Measurements from ENCODE around the gene RESP18. TPM values are rescaled to one million over a fixed set of nuclear protein-coding genes. Genes with fewer than 3 reads are reported as not detected.

Gene RESP18
- total and polyA plus RNA-seq, 2 donors (not counting 1 experiment from before 2014, with no cell fraction given) = not detected

DNA sequence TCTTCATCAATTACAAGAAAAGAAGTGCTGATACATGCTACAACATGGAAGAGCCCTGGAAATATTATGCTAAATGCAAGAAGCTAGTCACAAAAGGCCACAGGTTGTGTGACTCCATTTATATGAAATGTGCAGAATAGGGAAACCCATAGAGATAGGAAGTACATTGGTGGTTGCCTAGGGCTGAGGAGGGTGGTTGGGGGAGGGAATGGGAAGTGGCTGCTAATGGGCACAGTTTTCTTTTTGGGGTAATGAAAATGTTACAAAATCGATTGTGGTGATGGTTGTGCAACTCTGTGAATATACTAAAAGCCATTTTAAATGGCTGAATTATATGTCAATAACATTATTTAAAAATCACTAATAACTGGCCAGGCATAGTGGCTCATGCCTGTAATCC lies 24.3 kb upstream of the RESP18 start:
- H3K27ac ChIP-seq (ENCODE audit: insufficient read depth, low read length) = no peak overlapping the region
- H4K20me1 ChIP-seq (ENCODE audit: control insufficient read depth, extremely low read depth, insufficient read depth, low read length) = no peaks in the 10 kb centered on the region
- H3K79me2 ChIP-seq (ENCODE audit: control insufficient read depth, insufficient read depth, low read length) = no peaks in the 10 kb centered on the region

GRCh38 chr2:219354582-219354981 lies 22.0 kb upstream of the RESP18 start:
- Histone ChIP-seq H3K9me3 (ENCODE audit: control insufficient read depth, insufficient read depth, low read depth, low read length) (no peaks in the 10 kb centered on the region), H3K36me3 (ENCODE audit: control insufficient read depth, insufficient read depth, low read length) (no peaks in the 10 kb centered on the region), H3K27ac (ENCODE audit: insufficient read depth, low read length) (no peak overlapping the region), H3K79me2 (ENCODE audit: control insufficient read depth, insufficient read depth, low read length) (no peaks in the 10 kb centered on the region), H2AFZ (ENCODE audit: low read length) (no peak overlapping the region), H3K4me1 (ENCODE audit: control insufficient read depth, extremely low read depth, insufficient read depth, low read length) (peaks cover 3% of the 10 kb centered on the region), H3K9ac (ENCODE audit: insufficient read depth, low read length) (no peak overlapping the region), H3K27me3 (ENCODE audit: control insufficient read depth, insufficient read depth, low read length) (peaks cover 30% of the 10 kb centered on the region), H3K4me2 (ENCODE audit: extremely low read depth, insufficient read depth, low read length) (no peak overlapping the region), H4K20me1 (ENCODE audit: control insufficient read depth, extremely low read depth, insufficient read depth, low read length) (no peaks in the 10 kb centered on the region), H3K4me3 (replicated peaks in 1 of 4; ENCODE audit: control extremely low read depth in 1 of 4, insufficient read depth in 1 of 4, low read depth in 3 of 4, low read length in 4 of 4) (no peak overlapping the region)
- TF ChIP-seq CTCF (conservative IDR thresholded peaks at IDR 0.05 in 1 of 2, IDR thresholded peaks at IDR 0.05 in 1 of 2; ENCODE audit: low read depth in 1 of 2, low read length in 2 of 2) (no peak), EZH2 (IDR thresholded peaks at IDR 0.05; ENCODE audit: low read length, missing control alignments) (no peak)
- DNase-seq (ENCODE audit: low read depth in 2 of 2) = no peak

More for the DNA sequence above, 24.3 kb upstream of the RESP18 start:
- Histone ChIP-seq H3K4me2 (ENCODE audit: extremely low read depth, insufficient read depth, low read length) (no peak overlapping the region), H3K4me3 (replicated peaks in 1 of 4; ENCODE audit: control extremely low read depth in 1 of 4, insufficient read depth in 1 of 4, low read depth in 3 of 4, low read length in 4 of 4) (no peak overlapping the region), H3K36me3 (ENCODE audit: control insufficient read depth, insufficient read depth, low read length) (no peaks in the 10 kb centered on the region), H2AFZ (ENCODE audit: low read length) (no peak overlapping the region), H3K4me1 (ENCODE audit: control insufficient read depth, extremely low read depth, insufficient read depth, low read length) (no peaks in the 10 kb centered on the region), H3K9me3 (ENCODE audit: control insufficient read depth, insufficient read depth, low read depth, low read length) (no peaks in the 10 kb centered on the region), H3K27me3 (ENCODE audit: control insufficient read depth, insufficient read depth, low read length) (peaks cover 39% of the 10 kb centered on the region), H3K9ac (ENCODE audit: insufficient read depth, low read length) (no peak overlapping the region)
- TF ChIP-seq EZH2 (IDR thresholded peaks at IDR 0.05; ENCODE audit: low read length, missing control alignments) (no peak), CTCF (conservative IDR thresholded peaks at IDR 0.05 in 1 of 2, IDR thresholded peaks at IDR 0.05 in 1 of 2; ENCODE audit: low read depth in 1 of 2, low read length in 2 of 2) (no peak)
- DNase-seq (ENCODE audit: low read depth in 2 of 2) = no peak

GRCh38 chr2:219353129-219353528 lies 20.6 kb upstream of the RESP18 start:
- Histone ChIP-seq H3K9ac (ENCODE audit: insufficient read depth, low read length) (no peak overlapping the region), H3K4me1 (ENCODE audit: control insufficient read depth, extremely low read depth, insufficient read depth, low read length) (peaks cover 3% of the 10 kb centered on the region), H4K20me1 (ENCODE audit: control insufficient read depth, extremely low read depth, insufficient read depth, low read length) (no peaks in the 10 kb centered on the region), H3K4me2 (ENCODE audit: extremely low read depth, insufficient read depth, low read length) (no peak overlapping the region), H3K79me2 (ENCODE audit: control insufficient read depth, insufficient read depth, low read length) (no peaks in the 10 kb centered on the region), H2AFZ (ENCODE audit: low read length) (no peak overlapping the region), H3K36me3 (ENCODE audit: control insufficient read depth, insufficient read depth, low read length) (no peaks in the 10 kb centered on the region), H3K4me3 (replicated peaks in 1 of 4; ENCODE audit: control extremely low read depth in 1 of 4, insufficient read depth in 1 of 4, low read depth in 3 of 4, low read length in 4 of 4) (no peak overlapping the region), H3K9me3 (ENCODE audit: control insufficient read depth, insufficient read depth, low read depth, low read length) (no peaks in the 10 kb centered on the region), H3K27ac (ENCODE audit: insufficient read depth, low read length) (no peak overlapping the region), H3K27me3 (ENCODE audit: control insufficient read depth, insufficient read depth, low read length) (peaks cover 15% of the 10 kb centered on the region)
- TF ChIP-seq CTCF (conservative IDR thresholded peaks at IDR 0.05 in 1 of 2, IDR thresholded peaks at IDR 0.05 in 1 of 2; ENCODE audit: low read depth in 1 of 2, low read length in 2 of 2) (no peak), EZH2 (IDR thresholded peaks at IDR 0.05; ENCODE audit: low read length, missing control alignments) (no peak)
- DNase-seq (ENCODE audit: low read depth in 2 of 2) = no peak
